Choroid plexus epithelial cell (primary cell): ENCODE measurements around the gene BMI1.

ENCODE experiments used
- DNase-seq: peaks from one replicate; pipeline ENCODE4 v3.0.0-alpha.2; 2010; ENCODE audit warnings: low read depth
- H3K4me3 ChIP-seq: 2 replicates; pipeline ENCODE4 v1.5.1; 2011; ENCODE audit warnings: low read depth, mild to moderate bottlenecking, control low read depth, low read length, moderate library complexity
- TF ChIP-seq, protein P1 (sequence below): conservative IDR thresholded peaks from 2 replicates; pipeline ENCODE4 v1.5.1; 2011; ENCODE audit warnings: low read depth, mild to moderate bottlenecking, control low read depth, inconsistent platforms, low read length, moderate library complexity

BMI1 gene

GRCh38 chr10:22344249-22344648, 23.4 kb downstream of the BMI1 start:
- TF ChIP-seq, protein P1, sequence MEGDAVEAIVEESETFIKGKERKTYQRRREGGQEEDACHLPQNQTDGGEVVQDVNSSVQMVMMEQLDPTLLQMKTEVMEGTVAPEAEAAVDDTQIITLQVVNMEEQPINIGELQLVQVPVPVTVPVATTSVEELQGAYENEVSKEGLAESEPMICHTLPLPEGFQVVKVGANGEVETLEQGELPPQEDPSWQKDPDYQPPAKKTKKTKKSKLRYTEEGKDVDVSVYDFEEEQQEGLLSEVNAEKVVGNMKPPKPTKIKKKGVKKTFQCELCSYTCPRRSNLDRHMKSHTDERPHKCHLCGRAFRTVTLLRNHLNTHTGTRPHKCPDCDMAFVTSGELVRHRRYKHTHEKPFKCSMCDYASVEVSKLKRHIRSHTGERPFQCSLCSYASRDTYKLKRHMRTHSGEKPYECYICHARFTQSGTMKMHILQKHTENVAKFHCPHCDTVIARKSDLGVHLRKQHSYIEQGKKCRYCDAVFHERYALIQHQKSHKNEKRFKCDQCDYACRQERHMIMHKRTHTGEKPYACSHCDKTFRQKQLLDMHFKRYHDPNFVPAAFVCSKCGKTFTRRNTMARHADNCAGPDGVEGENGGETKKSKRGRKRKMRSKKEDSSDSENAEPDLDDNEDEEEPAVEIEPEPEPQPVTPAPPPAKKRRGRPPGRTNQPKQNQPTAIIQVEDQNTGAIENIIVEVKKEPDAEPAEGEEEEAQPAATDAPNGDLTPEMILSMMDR = no peak
- no peak overlapping the region for H3K4me3 ChIP-seq
- DNase-seq = no peak

GRCh38 chr10:22344781-22345300, 23.9 kb downstream of the BMI1 start:
- TF ChIP-seq, protein P1 = no peak
- DNase-seq = no peak
- no peak overlapping the region for H3K4me3 ChIP-seq

GRCh38 chr10:22345301-22346095, 24.6 kb downstream of the BMI1 start, which contains the start of gene SPAG6:
TSS of gene SPAG6 (plus strand) at chr10:22345496. CDS start at chr10:22345612, 116 bp downstream.
- H3K4me3 ChIP-seq = no peak within 1 kb of the TSS
- TF ChIP-seq, protein P1 = no peak
- DNase-seq = no peak

DNA sequence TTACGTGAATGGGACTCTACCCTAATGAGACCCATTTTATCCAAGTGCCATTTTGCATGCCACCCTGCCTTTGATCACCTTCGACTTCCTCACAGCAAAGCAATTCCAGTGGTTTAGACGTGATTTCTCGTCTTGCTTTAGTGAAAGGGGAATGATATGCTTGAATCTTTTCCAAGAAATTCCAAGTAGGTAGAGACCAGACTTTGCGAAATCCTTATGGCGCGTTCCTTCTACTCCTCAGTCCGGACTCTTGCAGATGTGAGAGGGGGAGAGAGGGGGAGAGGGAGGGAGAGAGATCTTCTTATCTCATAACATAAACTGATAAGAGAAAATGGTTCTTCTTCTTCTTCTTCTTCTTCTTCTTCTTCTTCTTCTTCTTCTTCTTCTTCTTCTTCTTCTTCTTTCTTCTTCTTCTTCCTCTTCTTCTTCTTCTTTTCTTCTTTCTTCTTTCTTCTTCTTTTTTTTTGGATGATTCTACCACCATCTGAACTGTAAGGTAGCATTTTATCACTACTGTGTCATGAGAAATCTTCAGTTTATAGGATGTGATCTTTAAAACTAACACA, 25.3 kb downstream of the BMI1 start:
- TF ChIP-seq, protein P1 = no peak
- DNase-seq = no peak

GRCh38 chr10:22349755-22350154, 28.9 kb downstream of the BMI1 start:
- DNase-seq = no peak
- no peak overlapping the region for H3K4me3 ChIP-seq
- TF ChIP-seq, protein P1 = no peak

More for the DNA sequence above, 25.3 kb downstream of the BMI1 start:
- H3K4me3 ChIP-seq = no peak overlapping the region

GRCh38 chr10:22351131-22351703, 30.3 kb downstream of the BMI1 start:
- no peak overlapping the region for H3K4me3 ChIP-seq
- TF ChIP-seq, protein P1 = no peak
- no peak for DNase-seq
